Kidney tubule cell (primary cell): ENCODE measurements around the gene TMEM164.

Source experiments
- DNase-seq: peaks from one replicate; pipeline ENCODE4 v3.0.0-alpha.2; 2018; ENCODE audit warnings: low spot score

TMEM164 gene

GRCh38 chrX:110210417-110211139 is 207.7 kb downstream of the TMEM164 start:
- DNase-seq: peak; percentile 48

- no peak for DNase-seq
These were observed 208.4 kb downstream of the TMEM164 start for GRCh38 chrX:110211340-110211739.

DNA sequence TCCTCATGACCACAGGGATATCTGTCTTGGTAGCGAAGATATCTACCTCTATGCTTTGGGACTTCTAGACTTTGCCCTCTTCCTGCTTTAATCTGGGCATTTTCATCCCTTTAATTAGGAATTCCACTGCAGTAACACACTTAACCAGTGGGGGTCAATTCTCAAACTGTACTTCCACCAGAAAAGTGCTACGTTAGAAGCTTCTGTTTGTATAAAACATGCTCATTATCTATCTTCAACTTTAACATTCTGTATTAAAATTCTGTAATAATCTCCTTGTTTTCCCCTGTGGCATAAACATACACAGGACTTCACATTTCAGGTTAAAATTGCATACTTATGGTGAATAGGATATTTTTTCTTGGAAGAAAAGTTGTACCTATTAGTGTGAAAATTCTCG is 209.4 kb downstream of the TMEM164 start:
- DNase-seq: no peak

- no peak for DNase-seq
These were observed 210.3 kb downstream of the TMEM164 start for GRCh38 chrX:110213183-110213582.

- no peak for DNase-seq
These were observed 211.8 kb downstream of the TMEM164 start for GRCh38 chrX:110214684-110215083.

DNA sequence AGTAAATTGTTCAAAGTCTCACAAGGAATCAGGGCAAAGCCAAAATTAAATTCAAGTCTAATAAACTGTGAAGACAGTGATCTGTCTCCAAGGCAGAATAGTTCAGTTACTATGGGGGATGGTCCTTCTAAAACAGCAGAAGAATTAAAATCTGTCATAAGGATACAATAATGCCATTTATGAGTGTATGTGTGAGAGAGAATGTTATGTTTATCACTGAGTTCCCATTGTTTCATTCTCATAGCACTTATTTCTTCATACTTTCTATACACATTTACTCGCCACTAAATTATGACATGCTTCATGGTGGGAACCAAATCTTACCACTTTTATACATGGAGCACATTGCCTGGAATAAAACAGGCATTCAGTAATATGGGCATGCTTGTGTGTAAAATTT is 212.5 kb downstream of the TMEM164 start:
- no peak for DNase-seq

DNA sequence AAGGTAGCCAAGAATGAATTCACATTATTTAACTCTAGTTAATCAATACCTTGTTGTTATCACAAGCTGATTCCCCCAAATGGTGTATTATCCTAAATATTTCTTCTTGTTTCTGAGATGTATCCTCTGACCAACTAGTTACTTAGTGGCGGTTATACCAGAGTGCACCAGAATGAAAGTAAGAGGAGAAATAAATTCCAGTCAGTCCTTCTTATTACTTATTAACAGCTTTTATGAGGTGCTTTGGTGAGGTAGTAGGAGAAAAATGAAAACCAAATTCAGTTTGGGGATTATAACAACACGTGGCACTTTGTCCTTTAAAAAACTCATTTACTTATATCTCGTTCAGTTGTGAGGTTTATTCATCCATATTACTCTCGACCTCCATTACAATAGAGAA is 213.1 kb downstream of the TMEM164 start:
- DNase-seq: peak; percentile 86

DNA sequence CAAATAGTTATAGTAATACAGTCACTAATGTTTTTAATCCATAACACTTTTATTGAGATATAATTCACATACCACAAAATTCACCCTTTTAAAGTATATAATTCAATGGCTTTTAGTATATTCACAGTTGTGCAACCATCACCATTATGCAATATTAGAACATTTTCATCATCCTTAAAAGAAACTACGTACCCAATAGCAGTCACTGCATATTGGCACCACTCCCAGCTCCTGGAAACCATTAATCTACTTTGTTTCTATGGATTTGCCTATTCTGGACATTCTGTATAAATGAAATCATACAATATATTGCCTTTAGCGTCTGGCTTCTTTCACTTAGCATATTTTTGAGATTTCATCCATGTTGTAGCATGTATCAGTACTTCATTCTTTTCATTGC is 215.7 kb downstream of the TMEM164 start:
- DNase-seq: no peak

- peak; percentile 61 for DNase-seq
These were observed 217.0 kb downstream of the TMEM164 start for GRCh38 chrX:110219920-110220319.

GRCh38 chrX:110222497-110223257 is 219.8 kb downstream of the TMEM164 start:
- DNase-seq: no peak

- DNase-seq: no peak
These were observed 222.2 kb downstream of the TMEM164 start for GRCh38 chrX:110224926-110225617.

DNA sequence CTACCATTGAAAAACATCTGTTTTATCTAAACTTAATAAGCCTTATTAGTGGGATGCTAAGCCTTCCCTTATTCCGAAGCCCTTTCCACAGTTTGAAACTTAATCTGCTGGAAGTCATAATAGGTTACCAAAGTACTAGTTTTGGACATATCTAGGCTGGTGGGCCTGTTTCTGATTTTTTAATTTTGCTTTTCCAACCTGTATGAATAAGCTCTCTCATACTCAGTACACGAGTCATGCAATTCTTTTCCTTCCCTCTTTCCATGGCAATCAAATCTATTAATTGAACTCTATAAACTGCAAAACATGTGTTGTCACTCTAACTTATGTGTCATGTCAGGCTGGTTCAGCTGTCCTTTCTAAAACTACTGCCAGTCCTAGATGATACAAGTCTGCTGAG is 224.0 kb downstream of the TMEM164 start:
- DNase-seq: peak; percentile 47
